Measurements from ENCODE around the gene FBXO38.

FBXO38 gene

GRCh38 chr5:148385094-148385493, 1.3 kb downstream of the FBXO38 start:
- no peaks in the 10 kb centered on the region for H3K27me3 ChIP-seq (ENCODE audit: control insufficient read depth, insufficient read depth, low read length)
- no peak overlapping the region for H3K27ac ChIP-seq (ENCODE audit: low read depth, low read length)
- no peaks in the 10 kb centered on the region for H3K9me3 ChIP-seq (ENCODE audit: control insufficient read depth, insufficient read depth, low read length)
- peak overlapping the region; percentile 92 for H3K4me3 ChIP-seq (ENCODE audit: low read depth, low read length)
- peaks cover 26% of the 10 kb centered on the region for H3K4me1 ChIP-seq (ENCODE audit: control insufficient read depth, insufficient read depth, low read length)
- H3K36me3 ChIP-seq (ENCODE audit: control insufficient read depth, insufficient read depth, low read length), result peaks cover 14% of the 10 kb centered on the region
- peak overlapping the region; percentile 14; the same call in 1 of the 2 replicates for H3K9ac ChIP-seq (ENCODE audit: low read depth, low read length)

GRCh38 chr5:148386041-148386440, 2.3 kb downstream of the FBXO38 start:
- Histone ChIP-seq H3K4me1 (ENCODE audit: control insufficient read depth, insufficient read depth, low read length) (peaks cover 26% of the 10 kb centered on the region), H3K4me3 (ENCODE audit: low read depth, low read length) (no peak overlapping the region), H3K27me3 (ENCODE audit: control insufficient read depth, insufficient read depth, low read length) (no peaks in the 10 kb centered on the region), H3K9me3 (ENCODE audit: control insufficient read depth, insufficient read depth, low read length) (no peaks in the 10 kb centered on the region), H3K9ac (ENCODE audit: low read depth, low read length) (no peak overlapping the region), H3K27ac (ENCODE audit: low read depth, low read length) (no peak overlapping the region), H3K36me3 (ENCODE audit: control insufficient read depth, insufficient read depth, low read length) (peaks cover 17% of the 10 kb centered on the region)

- Histone ChIP-seq H3K9me3 (ENCODE audit: control insufficient read depth, insufficient read depth, low read length) (no peaks in the 10 kb centered on the region), H3K27me3 (ENCODE audit: control insufficient read depth, insufficient read depth, low read length) (no peaks in the 10 kb centered on the region), H3K4me3 (ENCODE audit: low read depth, low read length) (no peak overlapping the region), H3K4me1 (ENCODE audit: control insufficient read depth, insufficient read depth, low read length) (peaks cover 31% of the 10 kb centered on the region), H3K27ac (ENCODE audit: low read depth, low read length) (no peak overlapping the region), H3K9ac (ENCODE audit: low read depth, low read length) (no peak overlapping the region), H3K36me3 (ENCODE audit: control insufficient read depth, insufficient read depth, low read length) (peaks cover 17% of the 10 kb centered on the region)
These were observed 3.6 kb downstream of the FBXO38 start for GRCh38 chr5:148387325-148387724.

- no peak overlapping the region for H3K4me3 ChIP-seq (ENCODE audit: low read depth, low read length)
- peaks cover 39% of the 10 kb centered on the region for H3K4me1 ChIP-seq (ENCODE audit: control insufficient read depth, insufficient read depth, low read length)
- no peak overlapping the region for H3K27ac ChIP-seq (ENCODE audit: low read depth, low read length)
- H3K9ac ChIP-seq (ENCODE audit: low read depth, low read length), result no peak overlapping the region
- no peaks in the 10 kb centered on the region for H3K9me3 ChIP-seq (ENCODE audit: control insufficient read depth, insufficient read depth, low read length)
- peaks cover 17% of the 10 kb centered on the region for H3K36me3 ChIP-seq (ENCODE audit: control insufficient read depth, insufficient read depth, low read length)
- H3K27me3 ChIP-seq (ENCODE audit: control insufficient read depth, insufficient read depth, low read length), result no peaks in the 10 kb centered on the region
These were observed 4.9 kb downstream of the FBXO38 start for GRCh38 chr5:148388696-148389095.

GRCh38 chr5:148390914-148391313, 7.2 kb downstream of the FBXO38 start:
- no peaks in the 10 kb centered on the region for H3K27me3 ChIP-seq (ENCODE audit: control insufficient read depth, insufficient read depth, low read length)
- no peaks in the 10 kb centered on the region for H3K9me3 ChIP-seq (ENCODE audit: control insufficient read depth, insufficient read depth, low read length)
- no peak overlapping the region for H3K4me3 ChIP-seq (ENCODE audit: low read depth, low read length)
- H3K27ac ChIP-seq (ENCODE audit: low read depth, low read length), result no peak overlapping the region
- H3K9ac ChIP-seq (ENCODE audit: low read depth, low read length), result no peak overlapping the region
- H3K36me3 ChIP-seq (ENCODE audit: control insufficient read depth, insufficient read depth, low read length), result peaks cover 29% of the 10 kb centered on the region
- H3K4me1 ChIP-seq (ENCODE audit: control insufficient read depth, insufficient read depth, low read length), result peaks cover 39% of the 10 kb centered on the region

- no peak overlapping the region for H3K9ac ChIP-seq (ENCODE audit: low read depth, low read length)
- no peak overlapping the region for H3K4me3 ChIP-seq (ENCODE audit: low read depth, low read length)
- peaks cover 29% of the 10 kb centered on the region for H3K36me3 ChIP-seq (ENCODE audit: control insufficient read depth, insufficient read depth, low read length)
- no peaks in the 10 kb centered on the region for H3K27me3 ChIP-seq (ENCODE audit: control insufficient read depth, insufficient read depth, low read length)
- no peaks in the 10 kb centered on the region for H3K9me3 ChIP-seq (ENCODE audit: control insufficient read depth, insufficient read depth, low read length)
- peaks cover 38% of the 10 kb centered on the region for H3K4me1 ChIP-seq (ENCODE audit: control insufficient read depth, insufficient read depth, low read length)
- H3K27ac ChIP-seq (ENCODE audit: low read depth, low read length), result no peak overlapping the region
These were observed 7.7 kb downstream of the FBXO38 start for GRCh38 chr5:148391422-148391821.

- Histone ChIP-seq H3K4me1 (ENCODE audit: control insufficient read depth, insufficient read depth, low read length) (peaks cover 53% of the 10 kb centered on the region), H3K27me3 (ENCODE audit: control insufficient read depth, insufficient read depth, low read length) (no peaks in the 10 kb centered on the region), H3K27ac (ENCODE audit: low read depth, low read length) (peak overlapping the region; percentile 86), H3K9me3 (ENCODE audit: control insufficient read depth, insufficient read depth, low read length) (no peaks in the 10 kb centered on the region), H3K9ac (ENCODE audit: low read depth, low read length) (no peak overlapping the region), H3K4me3 (ENCODE audit: low read depth, low read length) (no peak overlapping the region), H3K36me3 (ENCODE audit: control insufficient read depth, insufficient read depth, low read length) (peaks cover 23% of the 10 kb centered on the region)
These were observed 9.6 kb downstream of the FBXO38 start for GRCh38 chr5:148393390-148393741.

- H3K4me3 ChIP-seq (ENCODE audit: low read depth, low read length), result no peak overlapping the region
- H3K9me3 ChIP-seq (ENCODE audit: control insufficient read depth, insufficient read depth, low read length), result no peaks in the 10 kb centered on the region
- peaks cover 22% of the 10 kb centered on the region for H3K36me3 ChIP-seq (ENCODE audit: control insufficient read depth, insufficient read depth, low read length)
- no peak overlapping the region for H3K9ac ChIP-seq (ENCODE audit: low read depth, low read length)
- H3K4me1 ChIP-seq (ENCODE audit: control insufficient read depth, insufficient read depth, low read length), result peaks cover 55% of the 10 kb centered on the region
- peak overlapping the region; percentile 38 for H3K27ac ChIP-seq (ENCODE audit: low read depth, low read length)
- no peaks in the 10 kb centered on the region for H3K27me3 ChIP-seq (ENCODE audit: control insufficient read depth, insufficient read depth, low read length)
These were observed 10.8 kb downstream of the FBXO38 start for GRCh38 chr5:148394587-148395019.

- no peak overlapping the region for H3K4me3 ChIP-seq (ENCODE audit: low read depth, low read length)
- H3K9ac ChIP-seq (ENCODE audit: low read depth, low read length), result no peak overlapping the region
- peaks cover 26% of the 10 kb centered on the region for H3K36me3 ChIP-seq (ENCODE audit: control insufficient read depth, insufficient read depth, low read length)
- peak overlapping the region; percentile 38 for H3K27ac ChIP-seq (ENCODE audit: low read depth, low read length)
- no peaks in the 10 kb centered on the region for H3K9me3 ChIP-seq (ENCODE audit: control insufficient read depth, insufficient read depth, low read length)
- no peaks in the 10 kb centered on the region for H3K27me3 ChIP-seq (ENCODE audit: control insufficient read depth, insufficient read depth, low read length)
- peaks cover 55% of the 10 kb centered on the region for H3K4me1 ChIP-seq (ENCODE audit: control insufficient read depth, insufficient read depth, low read length)
These were observed 11.3 kb downstream of the FBXO38 start for GRCh38 chr5:148395031-148395430.

GRCh38 chr5:148397968-148398595, 14.3 kb downstream of the FBXO38 start:
- Histone ChIP-seq H3K4me3 (ENCODE audit: low read depth, low read length) (peak overlapping the region; percentile 1; the same call in 1 of the 2 replicates), H3K27me3 (ENCODE audit: control insufficient read depth, insufficient read depth, low read length) (no peaks in the 10 kb centered on the region), H3K9ac (ENCODE audit: low read depth, low read length) (peak overlapping the region; percentile 58), H3K9me3 (ENCODE audit: control insufficient read depth, insufficient read depth, low read length) (no peaks in the 10 kb centered on the region), H3K36me3 (ENCODE audit: control insufficient read depth, insufficient read depth, low read length) (peaks cover 52% of the 10 kb centered on the region), H3K4me1 (ENCODE audit: control insufficient read depth, insufficient read depth, low read length) (peaks cover 42% of the 10 kb centered on the region), H3K27ac (ENCODE audit: low read depth, low read length) (peak overlapping the region; percentile 86)

- Histone ChIP-seq H3K9me3 (ENCODE audit: control insufficient read depth, insufficient read depth, low read length) (no peaks in the 10 kb centered on the region), H3K27ac (ENCODE audit: low read depth, low read length) (peak overlapping the region; percentile 86), H3K9ac (ENCODE audit: low read depth, low read length) (peak overlapping the region; percentile 58), H3K4me3 (ENCODE audit: low read depth, low read length) (no peak overlapping the region), H3K4me1 (ENCODE audit: control insufficient read depth, insufficient read depth, low read length) (peaks cover 36% of the 10 kb centered on the region), H3K27me3 (ENCODE audit: control insufficient read depth, insufficient read depth, low read length) (no peaks in the 10 kb centered on the region), H3K36me3 (ENCODE audit: control insufficient read depth, insufficient read depth, low read length) (peaks cover 58% of the 10 kb centered on the region)
These were observed 15.0 kb downstream of the FBXO38 start for GRCh38 chr5:148398698-148399121.

Data from HUES48 (cell line).